SK-N-SH treated with all-trans-retinoic acid at 6 μM for 48 hours (cell line): ENCODE results near the gene SSNA1.

Source experiments
- ATAC-seq: fragments of 200-7000 bp; cut with Tn5 transposase; 3 replicates; pipeline ENCODE4 v1.9.1; 2020; ENCODE audit warnings: mild to moderate bottlenecking, moderate library complexity
- ARNTL ChIP-seq: fragments of 450-650 bp; formaldehyde crosslinking; IDR thresholded peaks from 2 replicates; pipeline ENCODE4 v1.5.0; 2020; ENCODE audit warnings: low read depth, mild to moderate bottlenecking, moderate library complexity, borderline replicate concordance
- BACH2 ChIP-seq: fragments of 250-450 bp; sonication (Bioruptor Pico); IDR thresholded peaks from 2 replicates; pipeline ENCODE4 v1.9.0; 2021; ENCODE audit warnings: mild to moderate bottlenecking, borderline replicate concordance
- CSDC2 ChIP-seq: fragments of 250-450 bp; sonication (Bioruptor Pico); IDR thresholded peaks from 2 replicates; pipeline ENCODE4 v1.5.0; 2020; ENCODE audit warnings: mild to moderate bottlenecking, moderate library complexity
- GLIS3 ChIP-seq: fragments of 250-450 bp; sonication (Bioruptor Pico); IDR thresholded peaks from 2 replicates; pipeline ENCODE4 v1.5.0; 2020; ENCODE audit warnings: mild to moderate bottlenecking, moderate library complexity
- ISL1 ChIP-seq: fragments of 250-450 bp; sonication (Bioruptor Pico); IDR thresholded peaks from 2 replicates; pipeline ENCODE4 v2.1.2; 2022; ENCODE audit warnings: mild to moderate bottlenecking, moderate library complexity
- PPARA ChIP-seq: fragments of 250-450 bp; sonication (Bioruptor Pico); IDR thresholded peaks from 2 replicates; pipeline ENCODE4 v1.5.0; 2020; ENCODE audit warnings: mild to moderate bottlenecking, borderline replicate concordance
- RARB ChIP-seq: fragments of 250-450 bp; sonication (Bioruptor Pico); IDR thresholded peaks from 2 replicates; pipeline ENCODE4 v1.8.0; 2021; ENCODE audit warnings: mild to moderate bottlenecking, moderate library complexity
- TCF4 ChIP-seq: fragments of 250-450 bp; sonication (Bioruptor Pico); IDR thresholded peaks from 2 replicates; pipeline ENCODE4 v1.8.0; 2021; ENCODE audit warnings: mild to moderate bottlenecking, moderate library complexity, borderline replicate concordance
- TOX ChIP-seq: fragments of 250-450 bp; sonication (Bioruptor Pico); IDR thresholded peaks from 2 replicates; pipeline ENCODE4 v1.8.0; 2021; ENCODE audit warnings: mild to moderate bottlenecking, moderate library complexity, borderline replicate concordance
- ZFP30 ChIP-seq: fragments of 450-650 bp; formaldehyde crosslinking; IDR thresholded peaks from 2 replicates; pipeline ENCODE4 v1.5.0; 2022; ENCODE audit warnings: mild to moderate bottlenecking, moderate library complexity
- ZNF70 ChIP-seq: fragments of 450-650 bp; formaldehyde crosslinking; IDR thresholded peaks from 2 replicates; pipeline ENCODE4 v1.5.0; 2020; ENCODE audit warnings: mild to moderate bottlenecking, moderate library complexity
- TF ChIP-seq, protein P1 (sequence below): fragments of 250-450 bp; sonication (Bioruptor Pico); IDR thresholded peaks from 2 replicates; pipeline ENCODE4 v1.8.0; 2020; ENCODE audit warnings: mild to moderate bottlenecking, moderate library complexity, borderline replicate concordance
- TF ChIP-seq, protein P2 (sequence below): fragments of 250-450 bp; sonication (Bioruptor Pico); IDR thresholded peaks from 2 replicates; pipeline ENCODE4 v1.5.0; 2020; ENCODE audit warnings: mild to moderate bottlenecking, moderate library complexity
- TF ChIP-seq, protein P3 (sequence below): fragments of 250-450 bp; sonication (Bioruptor Pico); IDR thresholded peaks from 2 replicates; pipeline ENCODE4 v1.5.1; 2020; ENCODE audit warnings: low read depth, mild to moderate bottlenecking, moderate library complexity
- TF ChIP-seq, protein P4 (sequence below): fragments of 250-450 bp; sonication (Bioruptor Pico); IDR thresholded peaks from 2 replicates; pipeline ENCODE4 v1.5.1; 2021; ENCODE audit warnings: mild to moderate bottlenecking, moderate library complexity

The SSNA1 gene

DNA sequence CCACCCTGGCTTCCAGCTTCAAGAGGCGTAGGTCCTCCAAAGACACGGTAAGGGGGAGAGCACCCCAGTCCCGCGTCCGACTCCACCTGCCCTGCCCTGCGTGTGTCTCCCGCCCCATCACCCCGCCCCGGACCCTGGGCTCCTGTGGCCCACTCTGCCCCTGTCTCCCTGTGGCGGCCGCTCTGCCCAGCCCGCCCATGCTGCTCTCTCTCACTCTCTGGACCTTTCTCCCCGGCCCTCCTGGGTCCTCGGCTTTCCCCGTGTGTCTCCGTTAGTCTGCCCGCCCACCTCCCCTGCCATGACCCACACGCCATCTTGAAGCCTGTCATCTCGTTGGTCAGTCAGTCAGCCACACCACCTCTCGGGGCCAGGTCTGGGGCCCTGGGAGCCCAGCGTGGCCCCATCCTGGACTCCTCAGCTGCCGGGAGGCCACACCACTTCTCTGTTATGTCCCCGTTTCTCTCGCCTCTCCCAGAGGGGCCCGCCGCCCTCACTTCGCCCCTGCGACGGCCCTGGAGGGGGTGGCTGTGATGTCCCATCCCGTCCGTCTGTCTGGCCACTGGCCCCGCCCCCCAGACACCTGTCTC, 23.1 kb upstream of the SSNA1 start (continued):
- TF ChIP-seq ISL1 (CRISPR knock-in tag) (no peak), ZNF70 (no peak), ZFP30 (CRISPR knock-in tag) (no peak), BACH2 (CRISPR knock-in tag) (no peak), RARB (CRISPR knock-in tag) (no peak), ARNTL (CRISPR knock-in tag) (no peak)
- TF ChIP-seq, protein P1, sequence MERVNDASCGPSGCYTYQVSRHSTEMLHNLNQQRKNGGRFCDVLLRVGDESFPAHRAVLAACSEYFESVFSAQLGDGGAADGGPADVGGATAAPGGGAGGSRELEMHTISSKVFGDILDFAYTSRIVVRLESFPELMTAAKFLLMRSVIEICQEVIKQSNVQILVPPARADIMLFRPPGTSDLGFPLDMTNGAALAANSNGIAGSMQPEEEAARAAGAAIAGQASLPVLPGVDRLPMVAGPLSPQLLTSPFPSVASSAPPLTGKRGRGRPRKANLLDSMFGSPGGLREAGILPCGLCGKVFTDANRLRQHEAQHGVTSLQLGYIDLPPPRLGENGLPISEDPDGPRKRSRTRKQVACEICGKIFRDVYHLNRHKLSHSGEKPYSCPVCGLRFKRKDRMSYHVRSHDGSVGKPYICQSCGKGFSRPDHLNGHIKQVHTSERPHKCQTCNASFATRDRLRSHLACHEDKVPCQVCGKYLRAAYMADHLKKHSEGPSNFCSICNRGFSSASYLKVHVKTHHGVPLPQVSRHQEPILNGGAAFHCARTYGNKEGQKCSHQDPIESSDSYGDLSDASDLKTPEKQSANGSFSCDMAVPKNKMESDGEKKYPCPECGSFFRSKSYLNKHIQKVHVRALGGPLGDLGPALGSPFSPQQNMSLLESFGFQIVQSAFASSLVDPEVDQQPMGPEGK (CRISPR knock-in tag) = no peak

DNA sequence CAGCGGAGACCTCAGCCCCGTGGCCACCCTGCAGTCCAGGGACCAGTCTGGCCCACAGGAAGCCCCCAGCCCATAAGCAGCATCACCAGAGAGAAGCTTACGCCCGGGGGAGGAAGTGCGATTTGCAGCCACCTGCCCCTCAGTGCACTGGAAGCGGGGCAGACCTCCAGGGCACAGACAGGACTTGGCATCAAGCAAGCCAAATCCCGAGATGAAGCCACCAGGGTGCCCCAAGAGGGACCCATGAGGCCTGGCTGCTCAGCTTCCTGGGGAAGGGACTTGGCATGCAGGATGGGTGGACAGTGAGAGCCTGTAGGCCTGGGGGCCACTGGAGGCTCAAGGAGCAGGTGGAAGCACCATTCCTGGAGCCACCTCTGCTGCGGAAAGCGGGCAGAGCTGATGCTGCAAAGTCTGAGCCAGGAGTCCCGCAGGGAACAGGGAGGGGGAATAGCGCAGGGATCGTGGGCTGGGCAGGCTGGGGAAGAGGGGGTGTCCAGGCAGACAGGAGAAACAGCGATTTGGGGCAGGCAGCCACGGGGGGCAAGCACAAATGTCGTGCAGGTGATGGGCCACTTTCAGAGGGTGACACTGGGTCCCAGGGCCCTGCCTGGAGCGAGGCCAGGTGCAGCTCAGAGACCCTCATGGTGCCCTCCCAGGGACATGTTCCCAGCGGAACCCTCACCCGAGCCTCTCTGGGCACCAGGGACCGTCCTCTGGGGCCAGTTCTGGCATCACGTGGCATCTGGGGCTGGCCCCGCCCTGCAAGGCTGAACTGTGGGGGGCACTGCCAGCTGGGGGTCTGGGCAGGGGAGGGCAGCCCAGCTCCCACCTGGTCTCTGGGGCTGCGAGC, 21.9 kb upstream of the SSNA1 start:
- TF ChIP-seq GLIS3 (CRISPR knock-in tag) = no peak
- no peak for TF ChIP-seq ARNTL (CRISPR knock-in tag)
- no peak for TF ChIP-seq ISL1 (CRISPR knock-in tag)
- no peak for TF ChIP-seq BACH2 (CRISPR knock-in tag)
- no peak for TF ChIP-seq TCF4 (CRISPR knock-in tag)
- TF ChIP-seq, all 23 proteins: peak for 0
- ATAC-seq = no peak

DNA sequence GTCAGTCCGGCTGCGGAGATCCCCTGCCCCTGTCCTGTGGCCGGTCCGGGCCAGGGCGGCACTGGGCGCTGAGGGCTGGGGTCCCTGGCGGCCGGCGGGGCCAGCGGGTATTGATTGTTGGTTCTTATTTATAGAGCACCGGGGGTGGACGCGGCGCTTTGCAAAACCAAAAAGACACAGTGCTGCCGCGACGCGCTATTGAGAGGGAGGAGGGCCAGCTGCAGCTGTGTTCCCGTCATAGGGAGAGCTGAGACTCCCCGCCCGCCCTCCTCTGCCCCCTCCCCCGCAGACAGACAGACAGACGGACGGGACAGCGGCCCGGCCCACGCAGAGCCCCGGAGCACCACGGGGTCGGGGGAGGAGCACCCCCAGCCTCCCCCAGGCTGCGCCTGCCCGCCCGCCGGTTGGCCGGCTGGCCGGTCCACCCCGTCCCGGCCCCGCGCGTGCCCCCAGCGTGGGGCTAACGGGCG, 21.2 kb upstream of the SSNA1 start:
- TF ChIP-seq PPARA (no peak), ZFP30 (CRISPR knock-in tag) (no peak), CSDC2 (CRISPR knock-in tag) (no peak), BACH2 (CRISPR knock-in tag) (no peak), TOX (CRISPR knock-in tag) (no peak), ZNF70 (no peak), RARB (CRISPR knock-in tag) (no peak), GLIS3 (CRISPR knock-in tag) (no peak)
- TF ChIP-seq, protein P1 (CRISPR knock-in tag) = no peak
- TF ChIP-seq, protein P2, sequence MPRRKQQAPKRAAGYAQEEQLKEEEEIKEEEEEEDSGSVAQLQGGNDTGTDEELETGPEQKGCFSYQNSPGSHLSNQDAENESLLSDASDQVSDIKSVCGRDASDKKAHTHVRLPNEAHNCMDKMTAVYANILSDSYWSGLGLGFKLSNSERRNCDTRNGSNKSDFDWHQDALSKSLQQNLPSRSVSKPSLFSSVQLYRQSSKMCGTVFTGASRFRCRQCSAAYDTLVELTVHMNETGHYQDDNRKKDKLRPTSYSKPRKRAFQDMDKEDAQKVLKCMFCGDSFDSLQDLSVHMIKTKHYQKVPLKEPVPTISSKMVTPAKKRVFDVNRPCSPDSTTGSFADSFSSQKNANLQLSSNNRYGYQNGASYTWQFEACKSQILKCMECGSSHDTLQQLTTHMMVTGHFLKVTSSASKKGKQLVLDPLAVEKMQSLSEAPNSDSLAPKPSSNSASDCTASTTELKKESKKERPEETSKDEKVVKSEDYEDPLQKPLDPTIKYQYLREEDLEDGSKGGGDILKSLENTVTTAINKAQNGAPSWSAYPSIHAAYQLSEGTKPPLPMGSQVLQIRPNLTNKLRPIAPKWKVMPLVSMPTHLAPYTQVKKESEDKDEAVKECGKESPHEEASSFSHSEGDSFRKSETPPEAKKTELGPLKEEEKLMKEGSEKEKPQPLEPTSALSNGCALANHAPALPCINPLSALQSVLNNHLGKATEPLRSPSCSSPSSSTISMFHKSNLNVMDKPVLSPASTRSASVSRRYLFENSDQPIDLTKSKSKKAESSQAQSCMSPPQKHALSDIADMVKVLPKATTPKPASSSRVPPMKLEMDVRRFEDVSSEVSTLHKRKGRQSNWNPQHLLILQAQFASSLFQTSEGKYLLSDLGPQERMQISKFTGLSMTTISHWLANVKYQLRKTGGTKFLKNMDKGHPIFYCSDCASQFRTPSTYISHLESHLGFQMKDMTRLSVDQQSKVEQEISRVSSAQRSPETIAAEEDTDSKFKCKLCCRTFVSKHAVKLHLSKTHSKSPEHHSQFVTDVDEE = no peak
- TF ChIP-seq, protein P3, sequence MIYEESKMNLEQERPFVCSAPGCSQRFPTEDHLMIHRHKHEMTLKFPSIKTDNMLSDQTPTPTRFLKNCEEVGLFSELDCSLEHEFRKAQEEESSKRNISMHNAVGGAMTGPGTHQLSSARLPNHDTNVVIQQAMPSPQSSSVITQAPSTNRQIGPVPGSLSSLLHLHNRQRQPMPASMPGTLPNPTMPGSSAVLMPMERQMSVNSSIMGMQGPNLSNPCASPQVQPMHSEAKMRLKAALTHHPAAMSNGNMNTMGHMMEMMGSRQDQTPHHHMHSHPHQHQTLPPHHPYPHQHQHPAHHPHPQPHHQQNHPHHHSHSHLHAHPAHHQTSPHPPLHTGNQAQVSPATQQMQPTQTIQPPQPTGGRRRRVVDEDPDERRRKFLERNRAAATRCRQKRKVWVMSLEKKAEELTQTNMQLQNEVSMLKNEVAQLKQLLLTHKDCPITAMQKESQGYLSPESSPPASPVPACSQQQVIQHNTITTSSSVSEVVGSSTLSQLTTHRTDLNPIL (CRISPR knock-in tag) = no peak
- TF ChIP-seq, protein P4, sequence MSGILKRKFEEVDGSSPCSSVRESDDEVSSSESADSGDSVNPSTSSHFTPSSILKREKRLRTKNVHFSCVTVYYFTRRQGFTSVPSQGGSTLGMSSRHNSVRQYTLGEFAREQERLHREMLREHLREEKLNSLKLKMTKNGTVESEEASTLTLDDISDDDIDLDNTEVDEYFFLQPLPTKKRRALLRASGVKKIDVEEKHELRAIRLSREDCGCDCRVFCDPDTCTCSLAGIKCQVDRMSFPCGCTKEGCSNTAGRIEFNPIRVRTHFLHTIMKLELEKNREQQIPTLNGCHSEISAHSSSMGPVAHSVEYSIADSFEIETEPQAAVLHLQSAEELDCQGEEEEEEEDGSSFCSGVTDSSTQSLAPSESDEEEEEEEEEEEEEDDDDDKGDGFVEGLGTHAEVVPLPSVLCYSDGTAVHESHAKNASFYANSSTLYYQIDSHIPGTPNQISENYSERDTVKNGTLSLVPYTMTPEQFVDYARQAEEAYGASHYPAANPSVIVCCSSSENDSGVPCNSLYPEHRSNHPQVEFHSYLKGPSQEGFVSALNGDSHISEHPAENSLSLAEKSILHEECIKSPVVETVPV (CRISPR knock-in tag) = no peak
- TF ChIP-seq, all 23 proteins: peak for 0
- no peak for ATAC-seq
